Endothelial cell of umbilical vein (primary cell): ENCODE measurements around the gene FMN2. TPM values are rescaled to one million over a fixed set of nuclear protein-coding genes. Genes with fewer than 3 reads are reported as not detected.

ENCODE experiments used
- BruUV-seq: library from RNA; stranded (reverse); fragments of 400-500 nt; replicated peaks from 2 replicates; lab custom pipeline; 2021; lab: Mats Ljungman, UMichigan
- CTCF ChIA-PET: fragments of 300-600, 350-600 bp; sonication (Branson Sonifier 250); formaldehyde crosslinking; loops from one replicate; lab custom pipeline; 2021; ENCODE audit warnings: antibody characterized with exemption, inconsistent platforms; lab: Charles Lee
- POLR2A ChIA-PET: fragments of 300-600, 350-600 bp; sonication (Branson Sonifier 250); formaldehyde crosslinking; loops from one replicate; lab custom pipeline; 2021; ENCODE audit warnings: antibody characterized with exemption, inconsistent platforms; lab: Charles Lee
- DNase-seq: peaks from one replicate; pipeline ENCODE4 v3.0.0-alpha.2; 2011; ENCODE audit warnings: low read depth, low spot score
- FAIRE-seq: peaks from 2 replicates; lab custom pipeline; 2011; peaks lifted over from hg19 to GRCh38; lab: Jason Lieb, UNC
- H2AFZ ChIP-seq: 2 replicates; pipeline ENCODE4 v1.6.0; 2012; ENCODE audit warnings: low read depth, low read length, control low read depth, inconsistent platforms
- H3K27ac ChIP-seq: 2 replicates; pipeline ENCODE4 v1.5.1; 2011; ENCODE audit warnings: low read depth, mild to moderate bottlenecking, control low read depth, low read length, moderate library complexity; ENCODE audit not compliant: insufficient read depth
- H3K27me3 ChIP-seq, 2 experiments: 2 replicates each; pipeline versions ENCODE4 v1.6.0 to v1.6.1; 2011; ENCODE audit warnings: low read length in 2 of 2, mixed read lengths in 1 of 2; ENCODE audit not compliant: control insufficient read depth in 2 of 2, insufficient read depth in 2 of 2
- H3K36me3 ChIP-seq, 2 experiments: 2 replicates in 1 of 2; 3 replicates in 1 of 2; pipeline ENCODE4 v1.5.1; 2011; ENCODE audit warnings: low read length in 2 of 2, mild to moderate bottlenecking in 1 of 2, moderate library complexity in 1 of 2; ENCODE audit not compliant: control insufficient read depth in 2 of 2, insufficient read depth in 2 of 2; ENCODE audit errors: extremely low read depth in 1 of 2
- H3K4me1 ChIP-seq: 3 replicates; pipeline ENCODE4 v1.5.1; 2011; ENCODE audit warnings: mild to moderate bottlenecking, low read length; ENCODE audit not compliant: control insufficient read depth, insufficient read depth; ENCODE audit errors: extremely low read depth
- H3K4me2 ChIP-seq: 2 replicates; pipeline ENCODE4 v1.6.1; 2011; ENCODE audit warnings: low read length, control low read depth, mixed read lengths; ENCODE audit not compliant: insufficient read depth
- H3K4me3 ChIP-seq, 3 experiments: fragments of 200-600 bp in 1 of 3; sonication (generic), shearing (Covaris generic) in 1 of 3; replicated peaks in 1 of 3; 2 replicates each; pipeline ENCODE4 v1.5.1; 2011 to 2016; ENCODE audit warnings: control low read depth in 3 of 3, low read length in 3 of 3, mild to moderate bottlenecking in 2 of 3, inconsistent platforms in 1 of 3, low read depth in 1 of 3, moderate library complexity in 1 of 3; ENCODE audit not compliant: insufficient read depth in 1 of 3
- H3K79me2 ChIP-seq: 2 replicates; pipeline ENCODE4 v1.6.0; 2012; ENCODE audit warnings: low read length, inconsistent platforms; ENCODE audit not compliant: control insufficient read depth, insufficient read depth
- H3K9ac ChIP-seq: replicated peaks from 2 replicates; pipeline ENCODE3; 2011; ENCODE audit warnings: low read length, control low read depth; ENCODE audit not compliant: insufficient read depth; ENCODE audit errors: extremely low read depth
- H3K9me1 ChIP-seq: replicated peaks from 3 replicates; pipeline ENCODE4 v1.6.0; 2011; ENCODE audit warnings: mild to moderate bottlenecking, low read length; ENCODE audit not compliant: control insufficient read depth, insufficient read depth; ENCODE audit errors: extremely low read depth
- H3K9me3 ChIP-seq: replicated peaks from 2 replicates; pipeline ENCODE4 v1.5.1; 2012; ENCODE audit warnings: low read length, inconsistent platforms; ENCODE audit not compliant: control insufficient read depth, insufficient read depth
- H4K20me1 ChIP-seq: replicated peaks from 2 replicates; pipeline ENCODE3; 2011; ENCODE audit warnings: mild to moderate bottlenecking, low read length; ENCODE audit not compliant: control insufficient read depth, insufficient read depth; ENCODE audit errors: extremely low read depth
- CTCF ChIP-seq, 2 donors: IDR thresholded peaks; 1 replicate in 1 of 2; 2 replicates in 1 of 2; pipeline ENCODE4 v1.5.1; 2011; ENCODE audit warnings: low read length in 2 of 2, mild to moderate bottlenecking in 2 of 2, moderate library complexity in 2 of 2, control low read depth in 1 of 2, inconsistent platforms in 1 of 2, low read depth in 1 of 2; ENCODE audit not compliant: insufficient read depth in 1 of 2; ENCODE audit errors: extremely low read depth in 1 of 2
- EZH2 ChIP-seq: IDR thresholded peaks from 2 replicates; pipeline ENCODE4 v1.6.1; 2012; ENCODE audit warnings: borderline replicate concordance, low read depth, mild to moderate bottlenecking, moderate library complexity, low read length, inconsistent platforms; ENCODE audit not compliant: severe bottlenecking
- FOS ChIP-seq: IDR thresholded peaks from 2 replicates; pipeline ENCODE4 v1.6.1; 2011; ENCODE audit warnings: mild to moderate bottlenecking, low read length, moderate library complexity, borderline replicate concordance; ENCODE audit not compliant: insufficient read depth
- GATA2 ChIP-seq: IDR thresholded peaks from 2 replicates; pipeline ENCODE4 v1.7.0; 2011; ENCODE audit warnings: low read depth, mild to moderate bottlenecking, moderate library complexity, mixed read lengths, low read length; ENCODE audit not compliant: insufficient read length, insufficient read depth
- JUN ChIP-seq: IDR thresholded peaks from 2 replicates; pipeline ENCODE4 v1.6.1; 2011; ENCODE audit warnings: borderline replicate concordance, low read depth; ENCODE audit not compliant: insufficient read length, insufficient read depth
- MYC ChIP-seq: IDR thresholded peaks from one replicate; pipeline ENCODE4 v1.6.1; 2011; ENCODE audit warnings: mild to moderate bottlenecking, low read depth, low read length
- POLR2A ChIP-seq: IDR thresholded peaks from 2 replicates; pipeline ENCODE4 v1.6.1; 2012; ENCODE audit warnings: low read depth, mild to moderate bottlenecking, control low read depth, low read length
- POLR2AphosphoS5 ChIP-seq: IDR thresholded peaks from 2 replicates; pipeline ENCODE4 v1.6.1; 2012; ENCODE audit warnings: low read depth, mild to moderate bottlenecking, control low read depth, low read length, moderate library complexity; ENCODE audit not compliant: insufficient read depth
- dilution Hi-C: fragments of 300-500 bp; cut with MboI; formaldehyde crosslinking; loops from one replicate; pipeline ENCODE4 v1.15.0; 2019; ENCODE audit warnings: low sequenced_read_pairs; ENCODE audit not compliant: extremely low pct_ligation_motif_present
- intact Hi-C: fragments of 100-400 bp; cut with micrococcal nuclease; formaldehyde crosslinking; loops from one replicate; pipeline ENCODE4 v1.10.0; 2022
- polyA plus RNA-seq, 4 experiments: library from polyadenylated mRNA; depleted of rRNA in 3 of 4; stranded (reverse) in 3 of 4; unstranded in 1 of 4; fragments of >200 nt; gene quantifications; 2 replicates each; pipeline versions ENCODE4 v1.2.1 to v1.2.3, GENCODE V29; 2011 to 2012; ENCODE audit warnings: missing spikeins in 1 of 4
- total RNA-seq: library from RNA; stranded (reverse); gene quantifications from 2 replicates; pipeline ENCODE4 v1.2.3, GENCODE V29; 2021
- TF ChIP-seq, protein P1 (sequence below): IDR thresholded peaks from 2 replicates; pipeline ENCODE4 v1.6.1; 2011; ENCODE audit not compliant: insufficient read depth, insufficient read length

Gene FMN2
- total and polyA plus RNA-seq, 2 donors (not counting 3 experiments of a cell fraction or from before 2014, with no cell fraction given) = not detected

DNA sequence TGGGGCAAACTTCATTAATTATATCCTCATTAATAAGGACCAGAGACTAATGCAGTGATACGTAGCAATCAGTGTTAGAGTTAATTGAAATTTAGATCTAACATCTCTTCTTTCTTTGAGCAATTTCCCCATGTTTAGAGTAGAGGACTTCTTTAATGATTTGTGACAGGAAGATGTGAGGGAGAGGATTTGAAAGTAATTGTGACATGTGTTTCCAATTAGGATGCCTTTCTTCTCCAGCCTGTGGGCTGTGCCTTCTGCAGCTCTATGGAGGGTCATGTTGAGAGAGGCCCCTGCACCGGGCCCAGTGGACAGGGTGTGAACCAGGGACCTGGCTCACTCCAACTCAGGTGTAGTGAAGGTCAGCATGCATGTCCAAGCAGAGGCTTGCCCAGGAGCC lies 417.3 kb downstream of the FMN2 start:
- Histone ChIP-seq H3K9me3 (no peaks in the 10 kb centered on the region), H3K4me2 (no peak overlapping the region), H3K27ac (no peak overlapping the region), H3K79me2 (no peaks in the 10 kb centered on the region), H2AFZ (no peak overlapping the region), H3K9ac (no peak overlapping the region), H3K4me3 (no peak overlapping the region), H3K9me1 (no peaks in the 10 kb centered on the region), H4K20me1 (no peaks in the 10 kb centered on the region), H3K4me1 (no peaks in the 10 kb centered on the region), H3K27me3 (no peaks in the 10 kb centered on the region), H3K36me3 (no peaks in the 10 kb centered on the region)
- DNase-seq (no peak), FAIRE-seq (no peak)
- no TSS peak for BruUV-seq
- intact Hi-C loops = no loop called here
- dilution Hi-C loops = no loop called here
- TF ChIP-seq EZH2 = no peak
- no peak for TF ChIP-seq CTCF (IDR thresholded peaks at IDR 0.05; ENCODE audit: extremely low read depth in 1 of 2, insufficient read depth in 1 of 2, low read depth in 1 of 2, low read length in 2 of 2)
- TF ChIP-seq MYC = no peak
- no peak for TF ChIP-seq GATA2
- TF ChIP-seq, protein P1, sequence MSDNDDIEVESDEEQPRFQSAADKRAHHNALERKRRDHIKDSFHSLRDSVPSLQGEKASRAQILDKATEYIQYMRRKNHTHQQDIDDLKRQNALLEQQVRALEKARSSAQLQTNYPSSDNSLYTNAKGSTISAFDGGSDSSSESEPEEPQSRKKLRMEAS = no peak
- TF ChIP-seq JUN = no peak
- TF ChIP-seq POLR2AphosphoS5 = no peak
- no peak for TF ChIP-seq POLR2A
- no peak for TF ChIP-seq FOS
- ChIA-PET CTCF (no interaction called here), POLR2A (no interaction called here)
